Activated CD8-positive, alpha-beta memory T cell treated with anti-CD3 and anti-CD28 coated beads, Interleukin-2, amount 50 U/mL, for 4 hours (primary cell): ENCODE measurements around the gene GALNT10.

ENCODE experiments used
- DNase-seq: peaks from one replicate; pipeline ENCODE4 v3.0.0-alpha.2; 2020

GALNT10 gene

GRCh38 chr5:154410786-154411185 lies 220.3 kb downstream of the GALNT10 start:
- DNase-seq, result no peak

GRCh38 chr5:154411338-154411737 lies 220.8 kb downstream of the GALNT10 start:
- DNase-seq, result no peak

- no peak for DNase-seq
Measured at GRCh38 chr5:154412316-154412715, 221.8 kb downstream of the GALNT10 start.

GRCh38 chr5:154412925-154413324 lies 222.4 kb downstream of the GALNT10 start:
- no peak for DNase-seq

GRCh38 chr5:154415114-154415513 lies 224.6 kb downstream of the GALNT10 start:
- no peak for DNase-seq

- no peak for DNase-seq
Measured at GRCh38 chr5:154418344-154418820, 227.8 kb downstream of the GALNT10 start.

- no peak for DNase-seq
Measured at GRCh38 chr5:154419236-154419635, 228.7 kb downstream of the GALNT10 start.

GRCh38 chr5:154421868-154422267 lies 231.3 kb downstream of the GALNT10 start:
- no peak for DNase-seq

GRCh38 chr5:154422298-154422697 lies 231.8 kb downstream of the GALNT10 start:
- DNase-seq, result no peak

GRCh38 chr5:154428208-154428607 lies 237.7 kb downstream of the GALNT10 start:
- DNase-seq, result no peak

- DNase-seq, result no peak
Measured at GRCh38 chr5:154429341-154429740, 238.8 kb downstream of the GALNT10 start.

GRCh38 chr5:154430466-154430865 lies 239.9 kb downstream of the GALNT10 start:
- no peak for DNase-seq

GRCh38 chr5:154430961-154431630 lies 240.6 kb downstream of the GALNT10 start:
- no peak for DNase-seq

- no peak for DNase-seq
Measured at GRCh38 chr5:154435226-154435625, 244.7 kb downstream of the GALNT10 start.

- DNase-seq, result no peak
Measured at GRCh38 chr5:154437281-154437965, 246.9 kb downstream of the GALNT10 start.

- DNase-seq, result no peak
Measured at GRCh38 chr5:154440540-154440939, 250.0 kb downstream of the GALNT10 start.

GRCh38 chr5:154442801-154443200 lies 252.3 kb downstream of the GALNT10 start:
- DNase-seq, result no peak

- DNase-seq, result peak; percentile 17
Measured at GRCh38 chr5:154444556-154445421, 254.3 kb downstream of the GALNT10 start.

- DNase-seq, result peak; percentile 96
Measured at GRCh38 chr5:154445422-154446194, 255.1 kb downstream of the GALNT10 start, which contains the start of gene SAP30L. TSS of gene SAP30L (plus strand) at chr5:154445997. CDS start at chr5:154446605, 608 bp downstream.

- DNase-seq, result peak; percentile 40
Measured at GRCh38 chr5:154446195-154447088, 255.9 kb downstream of the GALNT10 start.

GRCh38 chr5:154447089-154447725 lies 256.7 kb downstream of the GALNT10 start:
- no peak for DNase-seq
